Left lung (tissue), 10 donors: ENCODE measurements around the gene CSF1. TPM values are rescaled to one million over a fixed set of nuclear protein-coding genes. Genes with fewer than 3 reads are reported as not detected.

ENCODE experiments used
- ATAC-seq: fragments of 200-7000 bp; cut with Tn5 transposase; one replicate; pipeline ENCODE4 v1.9.1; 2020; ENCODE audit warnings: moderate library complexity
- DNase-seq, 4 donors: peaks; one replicate each; pipeline ENCODE4 v3.0.0-alpha.2; 2013 to 2020
- H3K27ac ChIP-seq, 2 donors: fragments of 200-600 bp; sonication (generic) in 1 of 2; one replicate each; pipeline versions ENCODE4 v1.5.0 to v1.8.0; 2020 to 2021
- H3K27me3 ChIP-seq, 2 donors: fragments of 200-600 bp; sonication (generic) in 1 of 2; one replicate each; pipeline versions ENCODE4 v1.5.0 to v1.8.0; 2020 to 2021
- H3K36me3 ChIP-seq, 2 donors: fragments of 200-600 bp; sonication (generic) in 1 of 2; one replicate each; pipeline versions ENCODE4 v1.5.0 to v1.8.0; 2020 to 2021
- H3K4me1 ChIP-seq, 2 donors: fragments of 200-600 bp; one replicate each; pipeline ENCODE4 v1.8.0; 2021
- H3K4me3 ChIP-seq, 2 donors: fragments of 200-600 bp; sonication (generic) in 1 of 2; one replicate each; pipeline versions ENCODE4 v1.5.0 to v1.8.0; 2020 to 2021; ENCODE audit warnings: mild to moderate bottlenecking in 1 of 2
- H3K9me3 ChIP-seq, 2 donors: fragments of 200-600 bp; sonication (generic) in 1 of 2; one replicate each; pipeline versions ENCODE4 v1.5.0 to v1.8.0; 2020 to 2021
- intact Hi-C, 2 donors: fragments of 100-400 bp; cut with DNase I; formaldehyde crosslinking; loops; one replicate each; pipeline versions ENCODE4 v1.11.2 to v1.14.2; 2022
- polyA plus RNA-seq, 6 donors: library from polyadenylated mRNA; unstranded; fragments of 120-200 nt; gene quantifications; one replicate each; pipeline ENCODE4 v1.2.1, GENCODE V29; 2013; ENCODE audit not compliant: insufficient read length in 6 of 6
- total RNA-seq, 2 donors: library from RNA; stranded (reverse); fragmentation: NEBNext Ultra II Directional; extraction: Animal tissue kit (Norgen Biotek cat#: 25700); gene quantifications; one replicate each; pipeline ENCODE4 v1.2.1, GENCODE V29; 2021
- TF ChIP-seq, protein P1 (sequence below), 2 donors: fragments of 200-600 bp; sonication (generic) in 1 of 2; IDR thresholded peaks; one replicate each; pipeline versions ENCODE4 v1.5.0 to v1.8.0; 2021; ENCODE audit warnings: antibody characterized with exemption in 2 of 2
- donor health status: DM: no; HTN: yes; CAD: no.
- donor health status: DM: no; HTN: no; CAD: no.

Gene CSF1
- total and polyA plus RNA-seq, 8 donors: 6.9 to 68.0 (median 10.0) TPM

DNA sequence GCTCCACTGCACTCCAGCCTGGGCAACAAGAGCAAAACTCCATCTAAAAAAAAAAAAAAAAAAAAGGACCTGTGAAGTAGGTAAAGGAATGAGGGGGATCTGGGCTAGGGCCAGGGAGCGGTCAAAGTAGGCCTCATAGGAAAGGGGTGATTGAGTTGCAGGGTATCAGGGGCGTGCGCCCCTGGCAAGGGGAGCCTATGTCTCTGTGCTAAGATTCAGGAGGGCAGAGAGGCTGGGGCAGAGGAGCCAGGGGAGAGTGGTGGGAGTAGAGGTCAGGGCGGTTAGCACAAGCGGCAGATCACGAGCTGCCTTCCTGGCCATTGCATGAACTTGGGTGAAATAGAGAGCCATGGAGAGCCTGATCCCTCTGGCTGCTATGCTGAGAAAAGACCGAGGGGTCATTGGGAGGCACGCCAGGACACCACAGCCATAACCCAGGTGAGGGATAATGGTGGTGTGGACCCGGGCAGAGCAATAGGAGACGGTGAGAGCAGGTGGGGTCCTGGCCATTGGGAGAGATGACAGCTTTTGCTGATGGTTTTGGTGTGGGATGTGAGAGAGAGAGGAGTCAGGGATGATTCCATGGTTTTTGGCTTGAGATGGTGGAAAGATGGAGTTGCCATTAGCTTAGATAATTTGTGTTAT, 30.6 kb upstream of the CSF1 start:
- DNase-seq: no peak
- H3K27ac ChIP-seq: no peak overlapping the region
- no peaks in the 10 kb centered on the region for H3K9me3 ChIP-seq
- H3K36me3 ChIP-seq: no peaks in the 10 kb centered on the region
- H3K4me1 ChIP-seq: peaks cover 15 to 40% of the 10 kb centered on the region in 2 donors
- no peaks in the 10 kb centered on the region for H3K27me3 ChIP-seq
- TF ChIP-seq, protein P1, sequence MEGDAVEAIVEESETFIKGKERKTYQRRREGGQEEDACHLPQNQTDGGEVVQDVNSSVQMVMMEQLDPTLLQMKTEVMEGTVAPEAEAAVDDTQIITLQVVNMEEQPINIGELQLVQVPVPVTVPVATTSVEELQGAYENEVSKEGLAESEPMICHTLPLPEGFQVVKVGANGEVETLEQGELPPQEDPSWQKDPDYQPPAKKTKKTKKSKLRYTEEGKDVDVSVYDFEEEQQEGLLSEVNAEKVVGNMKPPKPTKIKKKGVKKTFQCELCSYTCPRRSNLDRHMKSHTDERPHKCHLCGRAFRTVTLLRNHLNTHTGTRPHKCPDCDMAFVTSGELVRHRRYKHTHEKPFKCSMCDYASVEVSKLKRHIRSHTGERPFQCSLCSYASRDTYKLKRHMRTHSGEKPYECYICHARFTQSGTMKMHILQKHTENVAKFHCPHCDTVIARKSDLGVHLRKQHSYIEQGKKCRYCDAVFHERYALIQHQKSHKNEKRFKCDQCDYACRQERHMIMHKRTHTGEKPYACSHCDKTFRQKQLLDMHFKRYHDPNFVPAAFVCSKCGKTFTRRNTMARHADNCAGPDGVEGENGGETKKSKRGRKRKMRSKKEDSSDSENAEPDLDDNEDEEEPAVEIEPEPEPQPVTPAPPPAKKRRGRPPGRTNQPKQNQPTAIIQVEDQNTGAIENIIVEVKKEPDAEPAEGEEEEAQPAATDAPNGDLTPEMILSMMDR (IDR thresholded peaks at IDR 0.05): no peak
- intact Hi-C loops: no loop called here
- H3K4me3 ChIP-seq: no peak overlapping the region
- ATAC-seq: no peak

DNA sequence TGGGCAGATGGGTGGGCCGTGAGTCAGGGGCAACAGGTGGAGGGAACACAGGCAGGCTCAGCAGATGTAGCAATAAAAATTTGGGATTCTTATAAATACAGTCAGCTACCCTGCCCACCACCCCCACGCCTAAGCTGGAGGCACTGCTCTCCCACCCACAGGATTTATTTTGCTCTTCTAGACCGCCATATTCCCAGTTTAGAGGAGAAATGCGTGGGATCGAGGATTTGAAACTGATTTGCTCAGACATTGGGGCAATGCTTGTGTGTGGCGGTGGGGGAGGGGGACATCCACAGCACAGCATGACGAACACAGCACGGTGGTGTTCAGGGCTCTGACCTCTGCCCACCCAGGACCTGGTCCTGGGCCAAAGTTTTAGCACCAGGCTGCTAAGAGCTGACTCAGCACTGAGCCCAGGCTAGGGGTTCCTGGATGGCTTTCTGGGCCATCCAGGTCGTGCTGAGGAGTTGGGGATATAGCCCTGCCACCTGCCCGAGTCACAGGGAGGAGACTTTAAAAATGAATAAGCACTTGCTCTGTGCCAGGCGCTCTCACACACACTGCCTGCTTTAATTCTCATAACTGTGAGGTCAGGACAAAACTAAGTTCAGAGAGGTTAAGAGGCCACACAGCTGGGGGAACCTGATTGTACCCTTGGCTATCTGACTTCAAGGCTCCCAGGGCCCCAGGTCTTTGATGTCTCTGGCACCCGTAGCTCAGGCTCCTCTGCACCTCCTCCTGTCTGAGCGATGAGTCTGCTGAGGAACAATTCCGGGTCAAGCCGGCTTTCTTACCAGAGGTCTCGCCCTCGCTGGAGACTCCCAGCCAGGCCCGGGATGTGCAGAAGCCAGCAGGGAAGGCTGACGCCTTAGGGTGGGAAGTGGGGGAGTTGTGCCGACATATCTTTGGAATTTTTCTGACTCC, 29.4 kb upstream of the CSF1 start:
- peaks cover 15 to 48% of the 10 kb centered on the region in 2 donors for H3K4me1 ChIP-seq
- H3K4me3 ChIP-seq: no peak overlapping the region
- H3K9me3 ChIP-seq: no peaks in the 10 kb centered on the region
- H3K27ac ChIP-seq: no peak overlapping the region
- DNase-seq: no peak
- intact Hi-C loops: no loop called here
- no peak for ATAC-seq
- H3K27me3 ChIP-seq: no peaks in the 10 kb centered on the region
- H3K36me3 ChIP-seq: no peaks in the 10 kb centered on the region
- TF ChIP-seq, protein P1 (IDR thresholded peaks at IDR 0.05): no peak

DNA sequence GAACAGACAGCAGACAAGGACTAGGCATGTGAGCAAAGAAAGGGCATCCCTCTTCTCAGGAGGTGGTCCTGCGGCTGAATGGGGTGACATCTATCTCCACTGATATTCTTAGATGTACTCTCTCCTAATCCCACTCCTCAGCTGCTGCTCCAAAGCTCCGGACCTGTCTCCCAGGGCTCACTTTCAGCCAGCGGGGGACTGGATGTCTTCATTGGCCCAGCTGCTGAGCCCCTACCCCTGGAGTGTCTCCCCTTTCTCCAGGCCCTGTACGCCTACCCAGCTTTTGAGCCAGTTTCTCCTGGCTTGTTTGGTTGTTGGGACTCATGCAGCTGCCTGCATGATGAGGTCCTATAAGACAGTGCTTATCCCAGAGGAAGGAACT, 28.8 kb upstream of the CSF1 start:
- peaks cover 8 to 50% of the 10 kb centered on the region in 2 donors for H3K4me1 ChIP-seq
- H3K36me3 ChIP-seq: no peaks in the 10 kb centered on the region
- H3K27me3 ChIP-seq: no peaks in the 10 kb centered on the region
- intact Hi-C loops: no loop called here
- H3K27ac ChIP-seq: no peak overlapping the region
- ATAC-seq (no peak), DNase-seq (no peak)
- H3K4me3 ChIP-seq: no peak overlapping the region
- TF ChIP-seq, protein P1 (IDR thresholded peaks at IDR 0.05): no peak
- H3K9me3 ChIP-seq: no peaks in the 10 kb centered on the region

DNA sequence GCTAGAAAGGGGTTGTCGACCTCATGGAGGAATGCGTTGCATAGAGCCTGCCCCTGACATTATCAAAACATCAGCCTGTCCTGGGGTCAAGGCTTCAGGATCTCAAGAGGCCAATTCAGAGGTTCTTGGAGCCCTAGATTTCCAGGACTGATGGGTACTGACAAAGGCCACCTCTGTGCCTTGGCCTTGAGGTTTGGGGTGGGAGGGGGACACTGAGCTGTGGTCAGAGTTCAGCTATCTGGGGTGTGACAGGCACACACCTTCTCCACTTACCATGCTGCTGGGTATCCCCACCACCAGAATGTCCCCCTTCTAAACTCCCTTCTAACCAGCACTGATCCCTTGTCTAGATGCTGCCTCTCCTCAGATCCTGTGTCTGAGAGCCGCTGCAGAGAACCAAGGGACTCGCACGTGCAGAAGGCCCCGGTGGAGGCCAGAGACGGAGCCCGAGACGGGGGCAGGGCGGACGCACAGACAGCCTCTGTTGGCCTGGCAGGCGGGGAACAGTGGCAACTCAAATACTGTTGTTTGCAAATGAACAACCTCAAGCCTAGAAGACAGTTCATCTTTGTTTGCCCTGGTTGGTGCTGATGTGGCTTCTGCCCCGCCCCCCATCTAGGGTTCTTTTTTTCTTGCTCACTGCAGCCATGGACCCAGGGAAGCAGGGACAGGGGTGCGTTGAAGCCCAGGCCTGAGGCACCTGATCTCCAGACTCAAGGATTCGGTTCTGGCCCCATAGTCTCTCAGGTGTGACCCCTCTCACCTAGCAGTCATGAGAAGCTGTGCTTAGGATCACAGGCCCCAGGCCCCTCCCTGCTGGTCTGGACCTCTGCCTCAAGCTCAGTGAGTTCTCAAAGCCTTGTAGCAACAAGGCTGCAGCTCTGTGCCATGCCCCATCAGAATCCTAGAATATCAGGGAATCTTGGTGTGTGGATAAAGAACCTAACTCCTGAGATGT, 28.1 kb upstream of the CSF1 start:
- intact Hi-C loops: no loop called here
- peak overlapping the region in 1 of 2 donors; percentile 30 for H3K27ac ChIP-seq
- ATAC-seq: no peak

More for the DNA sequence above, 28.1 kb upstream of the CSF1 start:
- TF ChIP-seq, protein P1 (IDR thresholded peaks at IDR 0.05): no peak
- Histone ChIP-seq H3K4me1 (peaks cover 3 to 50% of the 10 kb centered on the region in 2 donors), H3K4me3 (no peak overlapping the region), H3K9me3 (no peaks in the 10 kb centered on the region), H3K27me3 (no peaks in the 10 kb centered on the region), H3K36me3 (no peaks in the 10 kb centered on the region)
- no peak for DNase-seq
